ENCODE measurements around the gene HOXD10. TPM values are rescaled to one million over a fixed set of nuclear protein-coding genes. Genes with fewer than 3 reads are reported as not detected.

HOXD10 gene
- total and polyA plus RNA-seq, 2 experiments from 2014 or later = not detected

GRCh38 chr2:176103742-176104315 is 12.7 kb upstream of the HOXD10 start (continued):
- TF ChIP-seq ZNF462 (CRISPR knock-in tag; IDR thresholded peaks at IDR 0.05) (no peak), EZH2phosphoT487 (IDR thresholded peaks at IDR 0.05; ENCODE audit: unreplicated experiment) (no peak), EZH2 (IDR thresholded peaks at IDR 0.05; ENCODE audit: low read depth, unreplicated experiment) (peak; percentile 88), JUNB (IDR thresholded peaks at IDR 0.05; ENCODE audit: unreplicated experiment) (no peak)

- ATAC-seq = peak; percentile 1; the same call in 1 of the 3 replicates
These were observed 12.1 kb upstream of the HOXD10 start for GRCh38 chr2:176104316-176105077.

More at GRCh38 chr2:176104316-176105077, 12.1 kb upstream of the HOXD10 start:
- Histone ChIP-seq H3F3A (replicated peaks; ENCODE audit: low read depth) (peaks cover 29% of the 10 kb centered on the region), H4K20me1 (replicated peaks; ENCODE audit: insufficient read depth) (peaks cover 36% of the 10 kb centered on the region), H3K36me3 (ENCODE audit: insufficient read depth) (no peaks in the 10 kb centered on the region; the same call in 1 of the 2 replicates), H3K4me3 (peak overlapping the region; percentile 46), H3K27me3 (ENCODE audit: insufficient read depth) (peaks cover 99% of the 10 kb centered on the region), H3K79me2 (replicated peaks; ENCODE audit: insufficient read depth) (no peaks in the 10 kb centered on the region), H2AFZ (no peak overlapping the region; the same call in 1 of the 2 replicates), H3K27ac (ENCODE audit: low read depth) (no peak overlapping the region), H3K9me2 (ENCODE audit: insufficient read depth) (no peaks in the 10 kb centered on the region), H3K4me1 (ENCODE audit: insufficient read depth) (peaks cover 49% of the 10 kb centered on the region), H3K4me2 (peak overlapping the region; percentile 73)
- Mint-ChIP-seq H3K36me3 (ENCODE audit: low read depth) (no peaks in the 10 kb centered on the region; the same call in 2 of the 3 replicates), H3K9me3 (peaks cover 5% of the 10 kb centered on the region; the same call in 2 of the 3 replicates), H3K27ac (no peak overlapping the region), H3K4me1 (peaks cover 34% of the 10 kb centered on the region), H3K27me3 (ENCODE audit: insufficient read depth, low read depth, poor library complexity) (peaks cover 93% of the 10 kb centered on the region), H3K4me3 (peak overlapping the region; percentile 51)
- TF ChIP-seq NANOG (IDR thresholded peaks at IDR 0.05; ENCODE audit: borderline replicate concordance) (no peak), EZH2phosphoT487 (IDR thresholded peaks at IDR 0.05; ENCODE audit: unreplicated experiment) (peak; percentile 92), EZH2 (IDR thresholded peaks at IDR 0.05; ENCODE audit: low read depth, unreplicated experiment) (peak; percentile 92)
- DNase-seq (ENCODE audit: low spot score) = peak; percentile 55

All from GM23338 (cell line).